Cardiac fibroblast (primary cell): ENCODE results near the gene TNNC1.

Experiments
- DNase-seq, 2 donors: peaks; one replicate each; pipeline versions ENCODE4 v3.0.0 to v3.0.0-alpha.2; 2010; ENCODE audit warnings: low read depth in 2 of 2
- H3K4me3 ChIP-seq, 2 donors: replicated peaks in 1 of 2; 1 replicate in 1 of 2; 2 replicates in 1 of 2; pipeline ENCODE4 v1.5.1; 2011; ENCODE audit warnings: low read depth in 2 of 2, low read length in 2 of 2, mild to moderate bottlenecking in 2 of 2, moderate library complexity in 1 of 2
- TF ChIP-seq, protein P1 (sequence below): IDR thresholded peaks from one replicate; pipeline ENCODE4 v1.5.1; 2011; ENCODE audit warnings: low read depth, mild to moderate bottlenecking, low read length, inconsistent platforms

Gene TNNC1

DNA sequence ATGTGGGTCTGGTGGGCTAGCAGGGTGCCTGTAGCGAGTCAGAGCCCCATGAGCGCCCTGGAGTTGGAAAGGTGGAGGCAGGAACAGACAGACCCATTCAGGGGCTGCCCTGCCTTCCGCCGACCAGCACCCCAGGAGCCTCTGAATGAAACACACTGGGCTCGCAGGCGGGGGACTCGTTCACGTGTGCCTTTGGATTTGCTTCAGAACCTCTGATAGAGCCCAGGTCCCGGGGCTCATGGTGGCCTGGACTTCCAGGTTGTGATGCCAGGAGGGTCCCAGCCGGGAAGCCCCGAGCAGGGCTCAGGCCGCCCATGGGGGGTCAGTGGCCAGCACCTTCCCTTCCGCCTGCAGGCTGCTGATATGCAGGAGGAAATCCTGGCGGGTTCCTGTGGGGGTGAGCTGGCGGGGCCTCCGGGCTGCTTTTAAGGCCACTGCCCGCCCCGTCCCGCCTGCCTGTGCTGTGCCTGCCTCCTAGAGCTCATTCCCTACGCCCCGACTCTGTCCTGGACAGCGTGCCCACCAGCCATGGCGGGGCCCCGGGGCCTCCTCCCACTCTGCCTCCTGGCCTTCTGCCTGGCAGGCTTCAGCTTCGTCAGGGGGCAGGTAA, 41.1 kb upstream of the TNNC1 start, which contains the start of gene STAB1:
TSS of gene STAB1 (plus strand) at position 453 of the 610 bp plus-strand sequence. CDS start at position 529, 76 bp downstream.
- H3K4me3 ChIP-seq: peak within 1 kb of the TSS in 1 of 2 donors; percentile 13
- DNase-seq: peak in 1 of 2 donors; percentile 19
- TF ChIP-seq, protein P1, sequence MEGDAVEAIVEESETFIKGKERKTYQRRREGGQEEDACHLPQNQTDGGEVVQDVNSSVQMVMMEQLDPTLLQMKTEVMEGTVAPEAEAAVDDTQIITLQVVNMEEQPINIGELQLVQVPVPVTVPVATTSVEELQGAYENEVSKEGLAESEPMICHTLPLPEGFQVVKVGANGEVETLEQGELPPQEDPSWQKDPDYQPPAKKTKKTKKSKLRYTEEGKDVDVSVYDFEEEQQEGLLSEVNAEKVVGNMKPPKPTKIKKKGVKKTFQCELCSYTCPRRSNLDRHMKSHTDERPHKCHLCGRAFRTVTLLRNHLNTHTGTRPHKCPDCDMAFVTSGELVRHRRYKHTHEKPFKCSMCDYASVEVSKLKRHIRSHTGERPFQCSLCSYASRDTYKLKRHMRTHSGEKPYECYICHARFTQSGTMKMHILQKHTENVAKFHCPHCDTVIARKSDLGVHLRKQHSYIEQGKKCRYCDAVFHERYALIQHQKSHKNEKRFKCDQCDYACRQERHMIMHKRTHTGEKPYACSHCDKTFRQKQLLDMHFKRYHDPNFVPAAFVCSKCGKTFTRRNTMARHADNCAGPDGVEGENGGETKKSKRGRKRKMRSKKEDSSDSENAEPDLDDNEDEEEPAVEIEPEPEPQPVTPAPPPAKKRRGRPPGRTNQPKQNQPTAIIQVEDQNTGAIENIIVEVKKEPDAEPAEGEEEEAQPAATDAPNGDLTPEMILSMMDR: no peak

DNA sequence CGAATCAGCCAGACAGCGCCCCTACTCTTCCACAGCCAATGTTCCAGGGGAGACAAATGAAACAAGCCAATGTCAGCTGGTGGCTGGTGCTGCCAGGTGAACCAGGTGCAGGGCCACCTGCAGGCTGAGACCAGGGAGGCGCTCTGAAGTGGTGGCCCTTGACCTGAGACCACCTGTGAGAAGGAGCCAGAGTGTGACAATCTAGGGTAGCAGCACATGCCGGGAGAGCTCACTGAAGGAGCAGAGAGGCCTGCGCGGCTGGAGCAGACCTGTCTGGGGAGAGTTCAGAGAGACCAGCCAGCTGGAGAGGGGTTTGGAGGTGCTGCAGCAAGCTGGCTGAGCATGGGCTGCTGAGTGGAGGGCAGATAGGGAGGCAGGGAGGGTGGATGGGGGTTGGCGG, 40.6 kb upstream of the TNNC1 start:
- TF ChIP-seq, protein P1: no peak
- H3K4me3 ChIP-seq: no peak overlapping the region
- DNase-seq: no peak

DNA sequence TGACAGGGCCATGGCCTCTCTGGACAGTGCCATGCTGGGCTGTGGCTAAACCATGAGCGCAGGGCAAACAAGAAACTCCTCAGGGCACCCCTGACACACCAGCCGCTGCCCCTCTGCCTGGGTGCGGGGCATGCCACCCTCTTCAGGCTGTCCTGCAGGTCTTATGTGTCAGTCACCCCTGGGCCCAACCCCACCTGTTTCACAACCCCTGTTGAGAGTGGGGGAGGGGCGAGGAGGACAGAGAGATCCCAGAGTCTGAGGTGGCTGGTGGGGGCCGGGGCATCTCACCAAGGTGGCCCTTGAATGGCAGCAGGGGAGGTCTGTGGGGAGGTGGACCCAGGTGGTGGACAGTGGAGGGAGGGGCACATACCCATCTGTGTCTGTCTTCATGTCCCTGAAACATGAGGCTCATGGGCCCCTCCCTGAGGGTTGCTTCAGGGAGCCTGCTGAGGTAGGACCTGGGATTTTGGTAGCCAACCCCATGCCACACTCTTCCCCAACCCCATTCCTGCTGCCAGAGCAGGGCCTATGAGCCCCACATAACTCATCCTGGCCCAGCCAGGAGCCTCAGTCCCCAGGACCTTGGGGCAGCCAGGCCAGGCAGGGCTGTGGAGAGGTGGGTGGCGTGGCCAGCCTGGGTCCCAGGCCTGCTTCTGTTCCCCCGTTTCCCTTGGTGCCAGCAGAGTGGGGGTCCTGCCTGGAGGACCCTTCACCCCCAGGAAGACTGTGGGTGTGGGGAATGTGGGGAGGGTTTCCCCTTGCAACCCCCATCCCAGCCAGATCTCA, 39.6 kb upstream of the TNNC1 start:
- H3K4me3 ChIP-seq: no peak overlapping the region

DNA sequence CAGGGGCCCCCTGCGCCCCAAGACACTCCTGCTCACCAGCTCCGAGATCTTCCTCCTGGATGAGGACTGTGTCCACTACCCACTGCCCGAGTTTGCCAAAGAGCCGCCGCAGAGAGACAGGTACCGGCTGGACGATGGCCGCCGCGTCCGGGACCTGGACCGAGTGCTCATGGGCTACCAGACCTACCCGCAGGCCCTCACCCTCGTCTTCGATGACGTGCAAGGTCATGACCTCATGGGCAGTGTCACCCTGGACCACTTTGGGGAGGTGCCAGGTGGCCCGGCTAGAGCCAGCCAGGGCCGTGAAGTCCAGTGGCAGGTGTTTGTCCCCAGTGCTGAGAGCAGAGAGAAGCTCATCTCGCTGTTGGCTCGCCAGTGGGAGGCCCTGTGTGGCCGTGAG, 38.2 kb upstream of the TNNC1 start:
- TF ChIP-seq, protein P1: no peak
- DNase-seq: no peak
- H3K4me3 ChIP-seq: no peak overlapping the region

More for the DNA sequence above, 39.6 kb upstream of the TNNC1 start:
- DNase-seq: no peak
- TF ChIP-seq, protein P1: no peak

DNA sequence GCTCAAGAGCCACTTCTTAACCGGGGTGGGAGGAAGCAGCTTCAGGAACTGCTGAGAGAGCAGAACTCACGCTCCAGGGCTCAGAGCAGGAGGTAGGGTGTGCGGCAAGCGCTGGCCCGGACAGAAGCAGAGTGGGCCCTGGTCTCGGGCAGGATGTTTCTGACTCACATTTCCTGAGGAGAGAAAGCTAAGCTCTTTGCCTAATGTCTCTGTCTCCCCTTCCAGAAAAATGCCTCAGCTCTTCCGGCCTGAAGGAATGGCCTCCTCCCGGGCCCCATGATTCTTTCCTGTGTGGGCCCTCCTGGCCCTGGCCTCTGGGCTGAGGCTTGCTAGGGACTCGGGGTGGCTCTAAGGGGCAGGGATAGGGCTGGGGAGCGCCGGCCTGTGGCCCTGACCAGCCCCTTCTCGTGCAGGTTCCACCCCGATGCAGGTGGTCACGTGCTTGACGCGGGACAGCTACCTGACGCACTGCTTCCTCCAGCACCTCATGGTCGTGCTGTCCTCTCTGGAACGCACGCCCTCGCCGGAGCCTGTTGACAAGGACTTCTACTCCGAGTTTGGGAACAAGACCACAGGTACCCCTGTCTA, 37.2 kb upstream of the TNNC1 start:
- TF ChIP-seq, protein P1: no peak
- no peak overlapping the region for H3K4me3 ChIP-seq
- DNase-seq: peak; percentile 77 to 83

DNA sequence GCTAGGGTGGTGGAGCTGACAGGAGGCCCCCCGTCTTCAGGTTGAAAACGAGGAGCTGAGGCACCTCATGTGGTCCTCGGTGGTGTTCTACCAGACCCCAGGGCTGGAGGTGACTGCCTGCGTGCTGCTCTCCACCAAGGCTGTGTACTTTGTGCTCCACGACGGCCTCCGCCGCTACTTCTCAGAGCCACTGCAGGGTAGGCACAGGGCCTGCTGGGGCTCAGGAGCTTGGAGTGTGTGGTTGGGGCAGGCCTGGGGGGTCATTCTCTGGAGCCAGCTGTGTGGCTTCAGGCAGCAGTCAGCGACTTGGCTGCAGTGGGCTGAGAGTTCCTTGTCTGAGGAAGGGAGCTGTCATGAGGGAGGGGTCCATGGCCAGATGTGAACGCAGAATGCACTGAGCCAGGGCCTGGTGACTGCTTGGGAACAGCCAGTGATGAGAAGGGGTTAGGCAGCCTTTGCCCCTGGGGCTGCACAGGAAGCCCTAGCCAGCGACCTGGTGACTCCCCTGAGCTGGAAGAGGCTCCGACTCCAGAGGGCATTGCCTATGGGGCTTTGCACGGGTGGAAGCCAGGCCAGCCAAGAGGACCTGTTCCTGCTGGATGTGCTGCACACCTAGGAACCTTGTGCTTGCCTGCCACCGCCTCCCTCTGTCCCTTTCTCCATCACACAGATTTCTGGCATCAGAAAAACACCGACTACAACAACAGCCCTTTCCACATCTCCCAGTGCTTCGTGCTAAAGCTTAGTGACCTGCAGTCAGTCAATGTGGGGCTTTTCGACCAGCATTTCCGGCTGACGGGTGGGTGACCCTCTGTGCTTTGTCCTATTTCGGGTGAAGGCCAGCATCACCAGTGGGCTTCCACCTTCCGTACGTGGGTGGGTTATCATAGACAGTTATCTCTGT, 36.4 kb upstream of the TNNC1 start:
- no peak overlapping the region for H3K4me3 ChIP-seq
- TF ChIP-seq, protein P1: no peak
- no peak for DNase-seq
